HepG2 (cell line): ENCODE results near the gene RPS2. TPM values are rescaled to one million over a fixed set of nuclear protein-coding genes. Genes with fewer than 3 reads are reported as not detected.

ENCODE experiments used
- CENPX ChIP-seq: sonication (generic); formaldehyde crosslinking; IDR thresholded peaks from 2 replicates; pipeline ENCODE4 v1.9.0; 2021; ENCODE audit warnings: mild to moderate bottlenecking, missing genetic modification reagents, moderate library complexity
- CTCF ChIP-seq: sonication (generic); formaldehyde crosslinking; IDR thresholded peaks from 2 replicates; pipeline ENCODE4 v1.5.0; 2020; ENCODE audit warnings: mild to moderate bottlenecking, missing genetic modification reagents, moderate library complexity
- GTF2F1 ChIP-seq: fragments of 150-350 bp; IDR thresholded peaks from 2 replicates; pipeline ENCODE4 v1.6.1; 2014; ENCODE audit warnings: low read length
- MTA1 ChIP-seq: sonication (generic); formaldehyde crosslinking; IDR thresholded peaks from 2 replicates; pipeline ENCODE4 v1.4.0; 2020; ENCODE audit warnings: missing genetic modification reagents, mild to moderate bottlenecking, borderline replicate concordance
- MTF1 ChIP-seq: sonication (generic); formaldehyde crosslinking; IDR thresholded peaks from 2 replicates; pipeline ENCODE4 v1.5.0; 2020; ENCODE audit warnings: missing genetic modification reagents
- NCOA2 ChIP-seq: sonication (generic); formaldehyde crosslinking; IDR thresholded peaks from 2 replicates; pipeline ENCODE4 v1.8.0; 2022; ENCODE audit warnings: inconsistent platforms
- NFE2L1 ChIP-seq: sonication (generic); formaldehyde crosslinking; IDR thresholded peaks from 2 replicates; pipeline ENCODE4 v1.4.0; 2020; ENCODE audit warnings: missing genetic modification reagents, mild to moderate bottlenecking, borderline replicate concordance
- PAXIP1 ChIP-seq: sonication (generic); formaldehyde crosslinking; conservative IDR thresholded peaks from 2 replicates; pipeline ENCODE4 v1.4.0; 2020; ENCODE audit warnings: mild to moderate bottlenecking, missing genetic modification reagents, moderate library complexity
- PHB2 ChIP-seq: fragments of 450-650 bp; IDR thresholded peaks from 2 replicates; pipeline ENCODE4 v1.6.1; 2018; ENCODE audit not compliant: partially characterized antibody
- PHF5A ChIP-seq: IDR thresholded peaks from one replicate; pipeline ENCODE4 v1.6.1; 2018; ENCODE audit warnings: low read depth, missing genetic modification reagents; ENCODE audit not compliant: unreplicated experiment
- RFXANK ChIP-seq: IDR thresholded peaks from 2 replicates; pipeline ENCODE4 v1.6.1; 2016
- SP4 ChIP-seq: sonication (generic); formaldehyde crosslinking; IDR thresholded peaks from 2 replicates; pipeline ENCODE4 v1.8.1; 2023; ENCODE audit warnings: mild to moderate bottlenecking, missing genetic modification reagents
- ZFP62 ChIP-seq: sonication (generic); formaldehyde crosslinking; IDR thresholded peaks from 2 replicates; pipeline ENCODE4 v1.4.0; 2020; ENCODE audit warnings: missing genetic modification reagents
- ZMAT3 ChIP-seq: sonication (generic); formaldehyde crosslinking; conservative IDR thresholded peaks from 2 replicates; pipeline ENCODE4 v1.7.0; 2021; ENCODE audit warnings: missing genetic modification reagents
- ZNF17 ChIP-seq: sonication (generic); formaldehyde crosslinking; IDR thresholded peaks from 2 replicates; pipeline ENCODE4 v1.5.0; 2020; ENCODE audit warnings: mild to moderate bottlenecking, missing genetic modification reagents
- ZNF180 ChIP-seq: sonication (generic); formaldehyde crosslinking; IDR thresholded peaks from 2 replicates; pipeline ENCODE4 v1.4.0; 2020; ENCODE audit warnings: low read depth, missing genetic modification reagents, borderline replicate concordance
- ZNF234 ChIP-seq: sonication (generic); formaldehyde crosslinking; conservative IDR thresholded peaks from 2 replicates; pipeline ENCODE4 v1.5.1; 2020; ENCODE audit warnings: mild to moderate bottlenecking, missing genetic modification reagents
- ZNF3 ChIP-seq: IDR thresholded peaks from 2 replicates; pipeline ENCODE4 v1.7.0; 2017; ENCODE audit warnings: inconsistent platforms
- ZNF33B ChIP-seq: sonication (generic); formaldehyde crosslinking; IDR thresholded peaks from 2 replicates; pipeline ENCODE4 v1.5.1; 2020; ENCODE audit warnings: mild to moderate bottlenecking, missing genetic modification reagents
- ZNF451 ChIP-seq: sonication (generic); formaldehyde crosslinking; IDR thresholded peaks from 2 replicates; pipeline ENCODE4 v1.5.0; 2020; ENCODE audit warnings: mild to moderate bottlenecking, missing genetic modification reagents
- ZNF629 ChIP-seq: sonication (generic); formaldehyde crosslinking; conservative IDR thresholded peaks from 2 replicates; pipeline ENCODE4 v1.5.0; 2020; ENCODE audit warnings: missing genetic modification reagents
- ZNF704 ChIP-seq: sonication (generic); formaldehyde crosslinking; IDR thresholded peaks from 2 replicates; pipeline ENCODE4 v1.8.1; 2023; ENCODE audit warnings: mild to moderate bottlenecking, inconsistent platforms, moderate library complexity, missing genetic modification reagents, borderline replicate concordance
- ZNF768 ChIP-seq: sonication (generic); formaldehyde crosslinking; IDR thresholded peaks from 2 replicates; pipeline ENCODE4 v1.4.0; 2020; ENCODE audit warnings: missing genetic modification reagents
- ZNF772 ChIP-seq: sonication (generic); formaldehyde crosslinking; IDR thresholded peaks from 2 replicates; pipeline ENCODE4 v1.5.0; 2020; ENCODE audit warnings: mild to moderate bottlenecking, missing genetic modification reagents
- ZNF788 ChIP-seq: sonication (generic); formaldehyde crosslinking; IDR thresholded peaks from 2 replicates; pipeline ENCODE4 v1.5.0; 2020; ENCODE audit warnings: mild to moderate bottlenecking, missing genetic modification reagents, borderline replicate concordance
- ZSCAN31 ChIP-seq: sonication (generic); formaldehyde crosslinking; IDR thresholded peaks from 2 replicates; pipeline ENCODE4 v1.5.0; 2020; ENCODE audit warnings: low read depth, mild to moderate bottlenecking, missing genetic modification reagents
- polyA plus RNA-seq, 8 experiments: library from polyadenylated mRNA; depleted of rRNA in 3 of 8; stranded (reverse) in 7 of 8; unstranded in 1 of 8; fragments of >200 nt; fragmentation: Illumina TruSeq in 4 of 8; extraction: Trizol in 4 of 8; gene quantifications; 2 replicates each; pipeline versions ENCODE4 v1.2.1 to v1.2.3, GENCODE V29; 2011 to 2016; ENCODE audit warnings: low read depth in 4 of 8, missing spikeins in 1 of 8, mixed read lengths in 1 of 8; ENCODE audit not compliant: insufficient read depth in 1 of 8
- total RNA-seq, 5 experiments: library from RNA; depleted of rRNA; stranded (reverse); fragments of >200 nt; fragmentation: Illumina TruSeq; extraction: Trizol; gene quantifications; 2 replicates each; pipeline ENCODE4 v1.2.3, GENCODE V29; 2016; ENCODE audit warnings: low read depth in 1 of 5

RPS2 gene
- total and polyA plus RNA-seq, 2 of the 13 experiments (the other 11 are each of a cell fraction or from before 2014, with no cell fraction given) = 1,908 to 4,514 TPM

GRCh38 chr16:2009791-2010510 is 45.3 kb upstream of the RPS2 start, which contains the start of gene ZNF598 (continued):
- no peak for TF ChIP-seq ZNF17 (CRISPR knock-in tag)
- TF ChIP-seq ZSCAN31 (CRISPR knock-in tag) = no peak
- no peak; the same call in 1 of the 2 replicates for TF ChIP-seq ZNF788 (CRISPR knock-in tag)
- TF ChIP-seq PHF5A (CRISPR knock-in tag) = no peak
- no peak for TF ChIP-seq ZNF3
- no peak for TF ChIP-seq ZNF629
- TF ChIP-seq PAXIP1 (CRISPR knock-in tag) = peak; percentile 13; the same call in 1 of the 2 replicates
- 0 out of 2 replicates have a peak, but pooled peaks have one; percentile 8 for TF ChIP-seq CTCF (CRISPR knock-in tag)
- TF ChIP-seq SP4 = peak; percentile 68; the same call in 1 of the 2 replicates
- TF ChIP-seq ZNF180 (CRISPR knock-in tag) = no peak
- peak; percentile 64; the same call in 1 of the 2 replicates for TF ChIP-seq MTA1 (CRISPR knock-in tag)
- TF ChIP-seq ZNF33B (CRISPR knock-in tag) = no peak
- TF ChIP-seq ZFP62 = no peak
- TF ChIP-seq NFE2L1 (CRISPR knock-in tag) = no peak
- no peak for TF ChIP-seq PHB2
- no peak for TF ChIP-seq CENPX
- TF ChIP-seq ZNF704 = no peak; the same call in 1 of the 2 replicates
- TF ChIP-seq ZNF772 (CRISPR knock-in tag) = no peak
- TF ChIP-seq ZNF451 (CRISPR knock-in tag) = no peak
- no peak for TF ChIP-seq ZNF234 (CRISPR knock-in tag)
- no peak for TF ChIP-seq RFXANK (CRISPR knock-in tag)
- TF ChIP-seq ZMAT3 = 0 out of 2 replicates have a peak, but pooled peaks have one; percentile 35
- no peak for TF ChIP-seq MTF1 (CRISPR knock-in tag)
- peak; percentile 45; the same call in 1 of the 2 replicates for TF ChIP-seq ZNF768 (CRISPR knock-in tag)
- no peak for TF ChIP-seq GTF2F1
- TF ChIP-seq NCOA2 = no peak; the same call in 1 of the 2 replicates
